Activated CD4-positive, alpha-beta T cell treated with anti-CD3 and anti-CD28 coated beads for 1 hour (primary cell): ENCODE data around the gene ANAPC1.
A peak's percentile ranks its signal among the peaks of the same experiment; 100 is the strongest.
"Not testable (repeated sequence)": the region's sequence is repeated elsewhere in the genome, so short reads cannot be mapped to it uniquely, and the experiment has no call there.

Experiments
- DNase-seq: peaks from one replicate; pipeline ENCODE4 v3.0.0-alpha.2; 2020

Gene ANAPC1

DNA sequence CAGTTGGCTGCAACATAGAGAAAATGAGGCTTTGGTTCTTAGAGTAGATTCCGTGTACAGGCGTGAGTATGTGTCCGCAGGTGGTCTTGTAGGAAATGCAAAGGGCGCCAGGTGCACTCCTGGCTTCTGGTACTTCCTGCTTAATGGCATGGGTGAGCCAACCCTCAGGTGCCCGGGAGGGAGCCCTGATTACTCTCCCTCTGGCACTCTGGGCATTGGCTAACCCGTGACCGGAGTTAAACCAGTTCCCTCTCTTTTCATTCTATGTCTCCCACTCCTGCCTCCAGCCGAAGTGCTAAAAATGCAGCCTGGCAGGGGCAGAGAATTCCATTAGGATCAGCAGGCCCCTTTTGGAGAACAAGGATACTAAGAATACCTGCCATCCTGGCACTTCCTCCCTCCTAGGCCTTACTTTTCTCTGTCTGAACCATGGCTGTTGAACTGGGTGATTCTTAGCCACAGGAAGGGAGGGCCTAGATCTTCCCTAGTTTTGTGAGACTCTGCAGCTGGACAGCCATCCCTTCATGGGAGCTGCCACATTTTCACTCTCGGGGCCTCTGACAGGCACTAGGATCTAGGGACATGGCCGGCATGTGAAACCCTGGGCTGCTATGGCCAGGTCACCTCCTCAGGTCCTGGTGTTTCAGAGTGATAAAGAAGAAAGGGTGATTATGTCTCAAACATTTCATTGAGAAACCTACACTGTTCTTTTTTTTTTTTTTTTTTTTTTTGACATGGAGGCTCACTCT is 20.9 kb upstream of the ANAPC1 start:
- no peak for DNase-seq

- no peak for DNase-seq
Observed at GRCh38 chr2:111903930-111904439, 20.0 kb upstream of the ANAPC1 start.

- no peak for DNase-seq
Observed at GRCh38 chr2:111903516-111903915, 19.5 kb upstream of the ANAPC1 start.

GRCh38 chr2:111900859-111901258 is 16.9 kb upstream of the ANAPC1 start:
- DNase-seq, result no peak

DNA sequence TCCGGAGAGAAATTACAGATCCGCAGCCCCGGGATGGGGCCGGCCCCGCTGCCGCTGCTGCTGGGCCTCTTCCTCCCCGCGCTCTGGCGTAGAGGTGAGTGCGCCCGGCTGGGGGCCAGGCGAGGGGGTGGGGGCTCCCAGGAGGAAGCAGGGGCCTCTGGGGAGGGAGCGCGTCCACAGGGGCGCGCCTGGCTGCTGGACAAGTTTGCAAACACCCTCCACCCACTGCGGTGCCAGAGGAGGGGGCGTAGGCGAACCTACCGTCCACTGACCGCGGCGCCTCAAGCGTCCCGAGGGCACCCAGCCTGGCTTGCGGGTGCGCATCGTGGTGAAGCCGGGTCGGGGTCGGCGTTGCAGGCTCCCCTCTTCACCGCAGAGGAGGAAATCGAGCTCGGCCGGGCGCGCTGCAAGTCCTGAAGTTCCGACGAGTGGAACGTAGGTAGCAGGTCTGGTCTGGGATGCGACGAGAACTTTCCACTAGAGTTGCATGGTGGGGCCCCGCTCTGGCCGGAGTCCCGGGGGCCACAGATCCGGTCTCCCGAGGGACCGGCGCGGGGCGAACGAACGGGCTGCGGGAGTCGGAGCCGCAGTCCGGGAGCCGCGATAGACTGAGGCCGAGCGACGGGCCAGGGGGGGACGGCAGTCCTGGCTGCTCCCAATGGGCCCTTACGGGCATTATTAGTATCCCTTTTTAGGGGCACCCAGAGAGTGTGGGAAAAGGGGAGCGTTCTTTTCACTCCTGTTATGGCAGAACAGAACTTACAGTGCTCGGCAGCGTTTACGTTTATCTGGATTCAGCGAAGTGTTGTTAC is 14.9 kb upstream of the ANAPC1 start:
- no peak for DNase-seq

- peak; percentile 29 for DNase-seq
Observed at GRCh38 chr2:111897924-111898702, 14.1 kb upstream of the ANAPC1 start, which contains the start of gene MERTK. Gene MERTK (plus strand): TSS chr2:111898607. CDS start chr2:111898736, 129 bp downstream.

DNA sequence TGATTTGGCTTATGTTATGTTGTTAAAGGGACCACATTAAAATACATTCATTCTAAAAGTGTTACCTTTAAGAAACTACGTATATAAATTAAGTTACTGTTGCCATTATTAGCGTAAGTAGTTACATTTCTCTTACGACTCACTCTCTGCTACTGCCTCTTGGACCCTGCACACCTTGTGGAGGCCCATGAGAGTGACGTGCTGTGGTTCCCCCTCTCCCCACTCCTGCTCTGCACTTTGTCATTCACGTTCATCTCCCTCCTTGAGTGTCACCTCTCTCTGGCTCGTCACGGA is 13.6 kb upstream of the ANAPC1 start:
- no peak for DNase-seq

GRCh38 chr2:111896576-111896975 is 12.6 kb upstream of the ANAPC1 start:
- no peak for DNase-seq

GRCh38 chr2:111896024-111896423 is 12.0 kb upstream of the ANAPC1 start:
- DNase-seq, result no peak

- no peak for DNase-seq
Observed at GRCh38 chr2:111884592-111884964, 585 bp upstream of the ANAPC1 start.

GRCh38 chr2:111872806-111873205 is 11.2 kb downstream of the ANAPC1 start:
- not testable (repeated sequence) for DNase-seq

DNA sequence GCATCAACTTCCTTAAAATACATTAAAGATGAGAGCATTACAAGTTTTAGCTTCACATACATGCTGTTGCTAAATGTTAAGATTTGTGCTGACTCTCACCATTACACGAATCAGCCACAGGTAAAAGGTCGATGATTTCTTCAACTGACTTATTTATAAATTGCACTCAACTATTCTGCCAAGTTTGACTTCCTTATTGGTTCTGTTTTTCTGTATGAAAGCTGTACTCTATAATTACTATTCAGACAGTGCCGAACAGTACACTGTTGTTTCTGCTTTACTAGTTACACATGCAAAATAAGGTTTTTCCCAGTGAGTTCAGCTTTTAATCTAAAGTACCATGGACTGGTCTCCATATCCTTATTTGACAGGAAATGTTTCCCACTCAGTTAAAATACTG is 18.9 kb downstream of the ANAPC1 start:
- DNase-seq, result not testable (repeated sequence)

DNA sequence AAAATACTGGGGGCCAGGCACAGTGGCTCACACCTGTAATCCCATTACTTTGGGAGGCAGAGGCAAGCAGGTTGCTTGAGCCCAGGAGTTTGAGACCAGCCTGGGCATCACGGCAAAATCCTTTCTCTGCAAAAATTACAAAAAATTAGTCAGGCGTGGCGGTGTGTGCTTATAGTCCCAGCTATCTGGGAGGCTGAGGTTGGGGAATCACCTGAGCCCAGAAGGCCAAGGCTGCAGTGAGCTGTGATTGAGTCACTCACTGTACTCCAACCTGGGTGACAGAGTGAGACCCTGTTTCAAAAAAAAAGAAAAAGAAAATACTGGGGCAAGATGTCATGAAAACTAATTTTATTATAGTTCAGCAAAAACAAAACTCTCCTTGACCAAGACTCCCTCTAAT is 24.0 kb downstream of the ANAPC1 start:
- DNase-seq, result not testable (repeated sequence)

GRCh38 chr2:111852544-111852943 is 31.4 kb downstream of the ANAPC1 start:
- DNase-seq, result not testable (repeated sequence)

DNA sequence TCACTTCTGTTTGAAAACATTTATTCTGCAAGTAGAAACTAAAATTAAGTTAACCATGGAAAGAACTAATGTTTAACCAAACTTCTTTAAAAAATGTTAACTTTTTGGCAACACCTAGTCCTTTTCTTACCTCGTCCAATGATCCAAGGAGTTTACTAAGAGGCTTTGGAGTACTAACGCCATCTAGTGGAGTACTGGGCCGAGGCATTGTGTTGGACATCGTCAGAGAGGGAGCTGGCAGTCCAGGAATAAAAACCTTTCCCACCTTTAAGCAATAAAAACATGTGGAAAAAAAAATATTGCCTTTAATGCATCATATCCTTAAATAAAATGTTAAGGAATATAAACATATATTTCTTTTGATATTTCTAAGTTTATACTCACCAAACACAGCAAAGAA is 33.3 kb downstream of the ANAPC1 start:
- not testable (repeated sequence) for DNase-seq

DNA sequence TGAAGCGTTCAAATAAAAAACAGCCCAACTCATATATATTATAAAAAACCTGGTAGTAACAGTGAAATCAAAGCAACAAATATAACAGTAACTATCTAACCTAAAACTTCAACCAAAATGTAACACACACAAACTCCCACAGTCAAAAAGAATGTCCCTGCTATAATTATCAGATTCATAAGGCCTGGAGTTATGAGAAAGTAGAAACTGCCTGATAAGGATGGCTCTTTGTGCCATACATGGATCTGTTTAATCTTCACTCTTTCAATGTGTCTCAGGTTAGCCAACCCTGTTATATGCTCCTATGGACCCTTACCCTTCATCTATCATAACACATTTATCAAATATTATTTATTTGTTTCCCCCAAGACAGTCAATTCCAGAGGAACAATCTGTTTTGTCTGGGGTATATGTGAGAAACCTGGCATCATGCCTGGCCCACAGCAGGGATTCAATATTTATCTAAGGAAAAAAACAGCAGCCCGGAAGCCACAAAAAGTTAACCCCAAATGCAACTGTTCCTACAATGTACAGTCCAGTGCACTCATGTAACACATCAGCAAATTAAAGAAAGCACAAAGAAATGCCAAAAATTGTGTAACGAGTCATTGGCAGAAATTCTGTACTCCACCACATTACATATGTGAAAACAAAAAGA is 44.2 kb downstream of the ANAPC1 start:
- not testable (repeated sequence) for DNase-seq

GRCh38 chr2:111838992-111839391 is 45.0 kb downstream of the ANAPC1 start:
- DNase-seq, result not testable (repeated sequence)

DNA sequence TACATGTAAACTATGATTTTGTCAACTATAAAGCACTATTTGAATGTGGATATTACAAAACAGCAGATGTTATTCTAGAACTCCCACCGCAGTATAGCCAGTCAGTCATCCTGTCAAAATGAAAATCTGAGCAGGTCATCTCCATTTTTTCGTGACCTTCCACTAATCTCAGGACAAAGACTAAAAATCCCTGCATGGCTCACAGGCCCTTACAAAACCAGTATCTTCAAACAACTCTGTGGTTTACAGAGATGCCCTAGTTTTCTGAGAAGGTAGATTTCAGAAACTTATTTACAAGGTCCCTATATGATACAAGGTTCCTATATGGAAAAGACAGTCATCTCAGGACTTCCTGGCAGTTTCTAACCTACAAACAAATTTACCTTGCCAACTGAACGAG is 49.8 kb downstream of the ANAPC1 start:
- DNase-seq, result not testable (repeated sequence)

DNA sequence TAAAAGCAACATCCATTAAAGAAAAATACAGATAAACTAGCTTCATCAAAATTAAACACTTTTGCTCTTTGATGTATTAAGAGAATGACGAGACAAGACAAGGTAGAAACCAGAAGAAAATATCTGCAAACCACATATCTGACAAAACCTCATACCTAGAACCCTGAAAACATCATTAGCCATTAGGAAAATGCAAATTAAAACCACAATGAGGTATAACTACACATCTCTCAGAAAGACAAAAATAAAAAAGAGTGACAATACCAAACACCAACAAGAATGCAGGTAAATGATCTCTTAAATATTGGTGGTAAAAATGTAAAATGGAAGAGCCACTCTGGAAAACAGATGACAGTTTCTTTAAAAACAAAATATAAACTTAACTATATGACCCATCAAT is 53.5 kb downstream of the ANAPC1 start:
- DNase-seq, result not testable (repeated sequence)

DNA sequence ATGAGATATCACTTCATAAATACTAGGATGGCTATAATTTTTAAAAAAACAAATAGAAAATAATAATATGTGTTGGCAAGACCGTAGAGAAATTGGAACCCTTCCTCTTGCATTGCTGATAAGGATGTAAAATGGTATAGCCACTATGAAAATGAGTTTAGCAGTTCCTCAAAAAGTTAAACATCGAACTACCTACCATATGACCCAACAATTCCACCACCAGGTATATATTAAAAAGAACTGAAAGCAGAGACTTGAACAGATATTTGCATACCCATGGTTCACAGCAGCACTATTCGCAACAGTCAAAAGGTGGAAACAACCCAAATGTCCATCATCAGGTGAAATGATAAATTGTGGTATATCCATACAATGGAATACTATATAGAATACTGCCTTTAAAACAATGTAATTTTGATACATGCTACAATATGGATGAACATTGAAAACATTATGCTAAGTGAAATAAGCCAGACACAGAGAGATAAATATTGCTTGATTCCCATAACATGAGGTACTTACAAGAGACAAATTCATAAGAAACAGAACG is 55.7 kb downstream of the ANAPC1 start:
- DNase-seq, result not testable (repeated sequence)

- not testable (repeated sequence) for DNase-seq
Observed at GRCh38 chr2:111812970-111813622, 70.9 kb downstream of the ANAPC1 start.

GRCh38 chr2:111790633-111791032 is 93.4 kb downstream of the ANAPC1 start:
- DNase-seq, result not testable (repeated sequence)
